Loucy (cell line): Measurements from ENCODE around the gene SMIM27.

Experiments
- H2AFZ ChIP-seq: fragments of 200-600 bp; sonication (generic); 2 replicates; pipeline ENCODE4 v1.6.0; 2016; ENCODE audit warnings: antibody characterized with exemption, mild to moderate bottlenecking, low read length, moderate library complexity
- H3F3A ChIP-seq: fragments of 200-600 bp; 2 replicates; pipeline ENCODE4 v1.6.0; 2016; ENCODE audit warnings: antibody characterized with exemption, low read depth, mild to moderate bottlenecking
- H3K27me3 ChIP-seq: fragments of 200-600 bp; sonication (generic); 2 replicates; pipeline ENCODE4 v1.6.1; 2014; ENCODE audit warnings: low read length, mild to moderate bottlenecking; ENCODE audit not compliant: insufficient read depth, poor library complexity, severe bottlenecking
- H3K36me3 ChIP-seq: fragments of 200-600 bp; sonication (generic); 2 replicates; pipeline ENCODE4 v1.6.1; 2016; ENCODE audit warnings: low read length; ENCODE audit not compliant: insufficient read depth
- H3K4me1 ChIP-seq: fragments of 200-600 bp; sonication (generic); 2 replicates; pipeline ENCODE4 v1.5.1; 2014; ENCODE audit warnings: low read length, mild to moderate bottlenecking; ENCODE audit not compliant: insufficient read depth, poor library complexity, severe bottlenecking
- H3K4me2 ChIP-seq: fragments of 200-600 bp; sonication (generic); 2 replicates; pipeline ENCODE4 v1.6.0; 2014; ENCODE audit warnings: antibody characterized with exemption, low read length, low read depth, mild to moderate bottlenecking; ENCODE audit not compliant: poor library complexity, severe bottlenecking
- H3K4me3 ChIP-seq: fragments of 200-600 bp; sonication (generic); 2 replicates; pipeline ENCODE4 v1.5.1; 2014; ENCODE audit warnings: low read length, mild to moderate bottlenecking, mixed read lengths; ENCODE audit not compliant: poor library complexity, severe bottlenecking
- H3K79me2 ChIP-seq: fragments of 200-600 bp; sonication (generic); 2 replicates; pipeline ENCODE4 v1.6.1; 2014; ENCODE audit warnings: low read length; ENCODE audit not compliant: insufficient read depth
- H3K9ac ChIP-seq: fragments of 200-600 bp; sonication (generic); 2 replicates; pipeline ENCODE4 v1.6.0; 2014; ENCODE audit warnings: mild to moderate bottlenecking, low read depth, low read length, moderate library complexity; ENCODE audit not compliant: poor library complexity, severe bottlenecking
- H3K9me2 ChIP-seq: fragments of 200-600 bp; sonication (generic); replicated peaks from 2 replicates; pipeline ENCODE4 v1.6.1; 2016; ENCODE audit warnings: low read depth, low read length, mixed read lengths
- H3K9me3 ChIP-seq: fragments of 200-600 bp; sonication (generic); 2 replicates; pipeline ENCODE4 v1.6.1; 2014; ENCODE audit warnings: mild to moderate bottlenecking, antibody characterized with exemption, low read length, low read depth; ENCODE audit not compliant: insufficient read depth
- H4K20me1 ChIP-seq: fragments of 200-600 bp; sonication (generic); 2 replicates; pipeline ENCODE4 v1.6.0; 2014; ENCODE audit warnings: antibody characterized with exemption, low read length, mild to moderate bottlenecking; ENCODE audit not compliant: insufficient read depth, poor library complexity, severe bottlenecking
- EZH2phosphoT487 ChIP-seq: fragments of 200-600 bp; IDR thresholded peaks from 2 replicates; pipeline ENCODE4 v1.6.1; 2018; ENCODE audit warnings: antibody characterized with exemption, mild to moderate bottlenecking, moderate library complexity, borderline replicate concordance
- TF ChIP-seq, protein P1 (sequence below): fragments of 200-600 bp; sonication (generic); conservative IDR thresholded peaks from 2 replicates; pipeline ENCODE4 v1.5.1; 2014; ENCODE audit warnings: mild to moderate bottlenecking, antibody characterized with exemption, low read length

The SMIM27 gene

GRCh38 chr9:32508728-32509127 is 43.4 kb upstream of the SMIM27 start:
- no peak overlapping the region for H3K4me3 ChIP-seq
- no peaks in the 10 kb centered on the region for H3K4me1 ChIP-seq
- no peak overlapping the region for H3K4me2 ChIP-seq
- no peaks in the 10 kb centered on the region for H3K9me2 ChIP-seq
- no peaks in the 10 kb centered on the region for H4K20me1 ChIP-seq
- no peaks in the 10 kb centered on the region for H3K27me3 ChIP-seq
- H3F3A ChIP-seq, result no peaks in the 10 kb centered on the region
- no peak overlapping the region for H2AFZ ChIP-seq
- no peaks in the 10 kb centered on the region for H3K36me3 ChIP-seq
- no peak for TF ChIP-seq EZH2phosphoT487
- TF ChIP-seq, protein P1, sequence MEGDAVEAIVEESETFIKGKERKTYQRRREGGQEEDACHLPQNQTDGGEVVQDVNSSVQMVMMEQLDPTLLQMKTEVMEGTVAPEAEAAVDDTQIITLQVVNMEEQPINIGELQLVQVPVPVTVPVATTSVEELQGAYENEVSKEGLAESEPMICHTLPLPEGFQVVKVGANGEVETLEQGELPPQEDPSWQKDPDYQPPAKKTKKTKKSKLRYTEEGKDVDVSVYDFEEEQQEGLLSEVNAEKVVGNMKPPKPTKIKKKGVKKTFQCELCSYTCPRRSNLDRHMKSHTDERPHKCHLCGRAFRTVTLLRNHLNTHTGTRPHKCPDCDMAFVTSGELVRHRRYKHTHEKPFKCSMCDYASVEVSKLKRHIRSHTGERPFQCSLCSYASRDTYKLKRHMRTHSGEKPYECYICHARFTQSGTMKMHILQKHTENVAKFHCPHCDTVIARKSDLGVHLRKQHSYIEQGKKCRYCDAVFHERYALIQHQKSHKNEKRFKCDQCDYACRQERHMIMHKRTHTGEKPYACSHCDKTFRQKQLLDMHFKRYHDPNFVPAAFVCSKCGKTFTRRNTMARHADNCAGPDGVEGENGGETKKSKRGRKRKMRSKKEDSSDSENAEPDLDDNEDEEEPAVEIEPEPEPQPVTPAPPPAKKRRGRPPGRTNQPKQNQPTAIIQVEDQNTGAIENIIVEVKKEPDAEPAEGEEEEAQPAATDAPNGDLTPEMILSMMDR, result no peak
- no peaks in the 10 kb centered on the region for H3K79me2 ChIP-seq
- H3K9ac ChIP-seq, result no peak overlapping the region
- no peaks in the 10 kb centered on the region for H3K9me3 ChIP-seq

DNA sequence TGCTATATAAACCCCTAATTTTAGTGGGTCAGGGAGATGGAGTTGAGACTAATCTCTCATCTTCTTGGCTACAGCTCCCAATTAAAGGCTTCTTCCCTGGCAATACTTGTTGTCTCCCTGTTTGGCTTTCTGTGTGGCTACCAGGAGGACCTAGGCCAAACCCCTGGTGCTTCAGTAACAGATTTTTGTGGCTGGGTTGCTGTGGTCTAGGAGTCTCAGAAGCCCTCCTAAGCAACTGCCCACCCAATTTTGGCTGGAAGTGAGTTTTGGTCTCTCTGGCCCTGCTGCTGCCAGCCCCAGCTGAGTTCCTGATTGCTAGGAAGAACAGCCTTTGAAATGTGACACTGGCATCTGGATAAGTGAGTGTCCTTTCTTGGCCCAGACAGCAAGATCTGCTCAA is 35.9 kb upstream of the SMIM27 start:
- Histone ChIP-seq H3K9me3 (0 out of 2 replicates have a peak, but pooled peaks cover 2% of the 10 kb centered on the region), H2AFZ (no peak overlapping the region), H3K4me3 (no peak overlapping the region), H3F3A (no peaks in the 10 kb centered on the region), H3K27me3 (no peaks in the 10 kb centered on the region), H4K20me1 (no peaks in the 10 kb centered on the region), H3K4me1 (no peaks in the 10 kb centered on the region), H3K4me2 (no peak overlapping the region), H3K9ac (no peak overlapping the region), H3K9me2 (no peaks in the 10 kb centered on the region), H3K36me3 (no peaks in the 10 kb centered on the region), H3K79me2 (no peaks in the 10 kb centered on the region)
- TF ChIP-seq, protein P1, result no peak
- TF ChIP-seq EZH2phosphoT487, result no peak

DNA sequence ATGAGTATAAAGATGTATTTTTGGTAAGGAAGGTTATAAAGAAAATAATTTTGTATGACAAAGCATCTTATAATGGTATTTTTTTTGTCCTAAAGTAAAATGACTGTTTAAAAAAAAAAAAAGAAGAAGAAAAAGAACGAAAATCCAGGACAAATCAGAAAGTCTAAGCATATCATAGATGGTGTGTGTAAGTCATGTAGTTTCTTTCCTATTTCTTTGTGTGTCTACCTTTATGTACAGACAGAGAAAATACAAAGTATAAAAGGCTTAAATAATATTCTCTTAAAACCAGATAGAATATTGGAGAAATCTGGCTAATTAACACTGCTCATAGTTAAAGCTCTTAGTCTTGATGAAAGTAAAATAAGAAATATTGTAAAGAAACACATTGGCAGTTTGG is 33.9 kb upstream of the SMIM27 start:
- no peaks in the 10 kb centered on the region for H3K36me3 ChIP-seq
- H3K9me3 ChIP-seq, result 0 out of 2 replicates have a peak, but pooled peaks cover 2% of the 10 kb centered on the region
- no peaks in the 10 kb centered on the region for H3K27me3 ChIP-seq
- H3K4me2 ChIP-seq, result no peak overlapping the region
- H3K9me2 ChIP-seq, result no peaks in the 10 kb centered on the region
- no peak overlapping the region for H3K9ac ChIP-seq
- H3K79me2 ChIP-seq, result peaks cover under 1% of the 10 kb centered on the region; the same call in 1 of the 2 replicates
- TF ChIP-seq EZH2phosphoT487, result no peak
- TF ChIP-seq, protein P1, result no peak
- no peaks in the 10 kb centered on the region for H4K20me1 ChIP-seq
- H3K4me3 ChIP-seq, result no peak overlapping the region
- no peak overlapping the region for H2AFZ ChIP-seq
- H3F3A ChIP-seq, result no peaks in the 10 kb centered on the region
- no peaks in the 10 kb centered on the region for H3K4me1 ChIP-seq
